HFFc6 (cell line): ENCODE results near the gene EIF5B. TPM values are rescaled to one million over a fixed set of nuclear protein-coding genes. Genes with fewer than 3 reads are reported as not detected.

Experiments
- DNase-seq: peaks from one replicate; pipeline ENCODE4 v3.0.0-alpha.2; 2018
- H3K27ac Mint-ChIP-seq: 2 replicates; pipeline ENCODE4 v1.8.0; 2020; ENCODE audit warnings: mild to moderate bottlenecking, mixed read lengths
- H3K27me3 Mint-ChIP-seq: 2 replicates; pipeline ENCODE4 v1.8.0; 2021; ENCODE audit warnings: mild to moderate bottlenecking, moderate library complexity, mixed read lengths; ENCODE audit not compliant: insufficient read depth
- H3K36me3 Mint-ChIP-seq: 2 replicates; pipeline ENCODE4 v1.8.0; 2021; ENCODE audit warnings: low read depth, mixed read lengths
- H3K4me1 Mint-ChIP-seq: 2 replicates; pipeline ENCODE4 v1.8.0; 2020; ENCODE audit warnings: low read depth, mixed read lengths
- H3K4me3 Mint-ChIP-seq: 2 replicates; pipeline ENCODE4 v1.8.0; 2020; ENCODE audit warnings: mild to moderate bottlenecking, moderate library complexity, mixed read lengths
- H3K9me3 Mint-ChIP-seq: 2 replicates; pipeline ENCODE4 v1.8.0; 2020; ENCODE audit warnings: mild to moderate bottlenecking, mixed read lengths
- total RNA-seq, 6 experiments: library from RNA; stranded (reverse); fragmentation: NEBNext Ultra II Directional; extraction: Animal tissue kit (Norgen Biotek cat#: 25700); gene quantifications; 2 replicates in 1 of 6; 3 replicates in 5 of 6; pipeline ENCODE4 v1.2.3, GENCODE V29; 2021
- TF ChIP-seq, protein P1 (sequence below): fragments of 200-600 bp; sonication (generic); IDR thresholded peaks from 2 replicates; pipeline ENCODE4 v1.5.0; 2021; ENCODE audit warnings: antibody characterized with exemption, mild to moderate bottlenecking

The EIF5B gene
- total RNA-seq, 6 experiments from 2014 or later: 43.9 to 51.1 (median 47.8) TPM

GRCh38 chr2:99448556-99448955, 111.4 kb downstream of the EIF5B start:
- Mint-ChIP-seq H3K9me3 (no peaks in the 10 kb centered on the region), H3K4me3 (no peak overlapping the region), H3K4me1 (peaks cover 32% of the 10 kb centered on the region), H3K36me3 (peaks cover 36% of the 10 kb centered on the region), H3K27ac (peak overlapping the region; percentile 15), H3K27me3 (no peaks in the 10 kb centered on the region)
- TF ChIP-seq, protein P1, sequence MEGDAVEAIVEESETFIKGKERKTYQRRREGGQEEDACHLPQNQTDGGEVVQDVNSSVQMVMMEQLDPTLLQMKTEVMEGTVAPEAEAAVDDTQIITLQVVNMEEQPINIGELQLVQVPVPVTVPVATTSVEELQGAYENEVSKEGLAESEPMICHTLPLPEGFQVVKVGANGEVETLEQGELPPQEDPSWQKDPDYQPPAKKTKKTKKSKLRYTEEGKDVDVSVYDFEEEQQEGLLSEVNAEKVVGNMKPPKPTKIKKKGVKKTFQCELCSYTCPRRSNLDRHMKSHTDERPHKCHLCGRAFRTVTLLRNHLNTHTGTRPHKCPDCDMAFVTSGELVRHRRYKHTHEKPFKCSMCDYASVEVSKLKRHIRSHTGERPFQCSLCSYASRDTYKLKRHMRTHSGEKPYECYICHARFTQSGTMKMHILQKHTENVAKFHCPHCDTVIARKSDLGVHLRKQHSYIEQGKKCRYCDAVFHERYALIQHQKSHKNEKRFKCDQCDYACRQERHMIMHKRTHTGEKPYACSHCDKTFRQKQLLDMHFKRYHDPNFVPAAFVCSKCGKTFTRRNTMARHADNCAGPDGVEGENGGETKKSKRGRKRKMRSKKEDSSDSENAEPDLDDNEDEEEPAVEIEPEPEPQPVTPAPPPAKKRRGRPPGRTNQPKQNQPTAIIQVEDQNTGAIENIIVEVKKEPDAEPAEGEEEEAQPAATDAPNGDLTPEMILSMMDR: no peak
- peak; percentile 32 for DNase-seq

GRCh38 chr2:99450199-99450598, 113.0 kb downstream of the EIF5B start:
- peaks cover 36% of the 10 kb centered on the region for H3K36me3 Mint-ChIP-seq
- TF ChIP-seq, protein P1: no peak
- no peak overlapping the region for H3K4me3 Mint-ChIP-seq
- H3K27ac Mint-ChIP-seq: no peak overlapping the region
- DNase-seq: no peak
- H3K9me3 Mint-ChIP-seq: no peaks in the 10 kb centered on the region
- peaks cover 27% of the 10 kb centered on the region for H3K4me1 Mint-ChIP-seq
- no peaks in the 10 kb centered on the region for H3K27me3 Mint-ChIP-seq

Other genes with a start within 250 kb of the EIF5B start
- gene C2orf15, start 195.7 kb upstream of the EIF5B start, total RNA-seq: not detected
- 1 to 10 TPM in 4 of 6 experiments, under 1 TPM in 2; 0.83 to 2.0 (median 1.3) TPM for gene TSGA10, start 182.4 kb upstream of the EIF5B start, total RNA-seq
- 1 to 10 TPM; 2.5 to 3.8 (median 3.3) TPM for gene LIPT1, start 182.4 kb upstream of the EIF5B start, total RNA-seq
- 10 to 100 TPM; 12.5 to 19.5 (median 17.3) TPM for gene MITD1, start 156.3 kb upstream of the EIF5B start, total RNA-seq
- gene MRPL30, start 156.2 kb upstream of the EIF5B start, total RNA-seq: 10 to 100 TPM; 25.6 to 31.8 (median 29.6) TPM
- not detected for gene LYG2, start 81.7 kb upstream of the EIF5B start, total RNA-seq
- under 1 TPM in 5 of 6 experiments, not detected in 1; 0.23 to 0.70 (median 0.27) TPM for gene LYG1, start 36.2 kb upstream of the EIF5B start, total RNA-seq
- gene TXNDC9, start 1.1 kb upstream of the EIF5B start, total RNA-seq: 10 to 100 TPM; 40.3 to 47.9 (median 43.9) TPM
- 10 to 100 TPM; 17.0 to 19.2 (median 18.6) TPM for gene REV1, start 152.6 kb downstream of the EIF5B start, total RNA-seq